Measurements from ENCODE around the gene OR5M10.
A peak's percentile ranks its signal among the peaks of the same experiment; 100 is the strongest.

The OR5M10 gene

GRCh38 chr11:56543739-56544138 is 33.8 kb downstream of the OR5M10 start:
- TF ChIP-seq CTCF (conservative IDR thresholded peaks at IDR 0.05) (no peak), ZFX (IDR thresholded peaks at IDR 0.05) (no peak)
- H3K27ac ChIP-seq, result no peak overlapping the region

- H3K27ac ChIP-seq, result no peak within 1 kb of the TSS
- TF ChIP-seq CTCF (conservative IDR thresholded peaks at IDR 0.05) (no peak), ZFX (IDR thresholded peaks at IDR 0.05) (no peak)
Observed at GRCh38 chr11:56543157-56543556, 34.4 kb downstream of the OR5M10 start, which contains the start of gene OR5M11. Gene OR5M11, minus strand, starts transcription at chr11:56543257. Its CDS starts 0 bp downstream, at chr11:56543257.

GRCh38 chr11:56533054-56533740 is 44.3 kb downstream of the OR5M10 start:
- TF ChIP-seq CTCF (conservative IDR thresholded peaks at IDR 0.05), result no peak
- no peak for TF ChIP-seq ZFX (IDR thresholded peaks at IDR 0.05)
- peak overlapping the region; percentile 32; the same call in 1 of the 2 replicates for H3K27ac ChIP-seq

- TF ChIP-seq CTCF (conservative IDR thresholded peaks at IDR 0.05) (no peak), ZFX (IDR thresholded peaks at IDR 0.05) (no peak)
- H3K27ac ChIP-seq, result no peak overlapping the region
Observed at GRCh38 chr11:56531856-56532255, 45.7 kb downstream of the OR5M10 start.

Data from C4-2B (cell line).